ENCODE measurements around the gene FIBCD1. TPM values are rescaled to one million over a fixed set of nuclear protein-coding genes. Genes with fewer than 3 reads are reported as not detected.

FIBCD1 gene
- total and polyA plus RNA-seq, 9 of the 15 experiments (the other 6 are each of a cell fraction or from before 2014, with no cell fraction given): 0.53 to 1.2 (median 0.95) TPM; not detected in 4

DNA sequence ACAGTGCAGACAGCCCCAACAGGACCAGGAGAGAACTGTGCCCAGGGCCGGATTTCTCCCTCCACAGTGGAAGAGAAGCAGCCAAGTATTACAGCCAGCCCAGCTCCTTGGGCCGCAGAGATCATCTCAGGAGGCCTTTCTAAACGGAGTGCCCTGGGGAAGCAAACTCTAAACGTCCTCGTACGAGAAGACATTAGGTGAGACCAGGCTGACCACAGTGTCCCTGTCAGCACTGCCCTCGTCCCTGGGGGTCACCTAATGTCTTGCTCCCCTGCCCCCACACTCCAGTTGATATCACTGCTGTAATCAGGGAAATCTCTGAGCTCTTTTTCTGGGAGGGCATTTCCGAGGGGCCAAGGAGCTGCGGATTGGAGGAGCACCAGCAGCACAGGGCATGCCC lies 48.9 kb downstream of the FIBCD1 start:
- Histone ChIP-seq H3K27me3 (ENCODE audit: control insufficient read depth in 2 of 2, insufficient read depth in 2 of 2, low read length in 2 of 2) (no peaks in the 10 kb centered on the region; a peak in 1 of 5 replicates), H3K27ac (ENCODE audit: extremely low read depth, low read depth, low read length) (no peak overlapping the region), H3K79me2 (ENCODE audit: control insufficient read depth, insufficient read depth, low read length) (no peaks in the 10 kb centered on the region), H3K9me3 (replicated peaks; ENCODE audit: control insufficient read depth, insufficient read depth, low read depth, low read length) (no peaks in the 10 kb centered on the region), H3K4me3 (no peak overlapping the region), H2AFZ (ENCODE audit: low read depth, low read length) (no peak overlapping the region), H3K9ac (ENCODE audit: insufficient read depth in 1 of 2, low read depth in 2 of 2, low read length in 2 of 2) (peak overlapping the region in 1 of 2 experiments; percentile 5; a peak in 2 of 4 replicates), H3K36me3 (ENCODE audit: control insufficient read depth, insufficient read depth, low read length) (peaks cover 53% of the 10 kb centered on the region), H4K20me1 (replicated peaks; ENCODE audit: control insufficient read depth, insufficient read depth, low read length) (peaks cover 74% of the 10 kb centered on the region), H3K4me2 (ENCODE audit: insufficient read depth, low read length) (no peak overlapping the region), H3K4me1 (replicated peaks in 1 of 2; ENCODE audit: control insufficient read depth in 2 of 2, insufficient read depth in 2 of 2, low read length in 2 of 2) (peaks cover 6 to 50% of the 10 kb centered on the region in 2 experiments; a peak in 4 of 5 replicates), H3K9me1 (ENCODE audit: control insufficient read depth, insufficient read depth, low read length) (peaks cover 3% of the 10 kb centered on the region)
- POLR2A ChIA-PET: interaction anchor here (0.6 to 14.2 kb wide), 15 partner anchors 8 to 543 kb away, joined by 3 to 334 read pairs (median 4); no protein-coding TSS in a partner anchor
- CTCF ChIA-PET (ENCODE audit: low intra/inter-chr PET ratio): interaction anchor here (0.5 to 0.7 kb wide), 2 partner anchors 19 to 366 kb away, joined by 3 read pairs; no protein-coding TSS in a partner anchor
- intact Hi-C loops (cut with micrococcal nuclease): no loop called here
- DNase-seq (ENCODE audit: extremely low read depth in 1 of 4, low spot score in 3 of 4) (peak in 1 of 4 experiments; percentile 49), FAIRE-seq (no peak), ATAC-seq (no peak)
- 69% methylated on average over 9 of the region's 9 CpGs for WGBS (ENCODE audit: insufficient coverage, low coverage, missing lambda C conversion rate)
- no TSS peak for BruUV-seq (replicated peaks)
- in situ Hi-C loops (cut with MboI): no loop called here
- peak; percentile 90; the same call in 1 of the 2 replicates for TF ChIP-seq STAT6 (CRISPR knock-in tag; IDR thresholded peaks at IDR 0.05)
- TF ChIP-seq, protein P1, sequence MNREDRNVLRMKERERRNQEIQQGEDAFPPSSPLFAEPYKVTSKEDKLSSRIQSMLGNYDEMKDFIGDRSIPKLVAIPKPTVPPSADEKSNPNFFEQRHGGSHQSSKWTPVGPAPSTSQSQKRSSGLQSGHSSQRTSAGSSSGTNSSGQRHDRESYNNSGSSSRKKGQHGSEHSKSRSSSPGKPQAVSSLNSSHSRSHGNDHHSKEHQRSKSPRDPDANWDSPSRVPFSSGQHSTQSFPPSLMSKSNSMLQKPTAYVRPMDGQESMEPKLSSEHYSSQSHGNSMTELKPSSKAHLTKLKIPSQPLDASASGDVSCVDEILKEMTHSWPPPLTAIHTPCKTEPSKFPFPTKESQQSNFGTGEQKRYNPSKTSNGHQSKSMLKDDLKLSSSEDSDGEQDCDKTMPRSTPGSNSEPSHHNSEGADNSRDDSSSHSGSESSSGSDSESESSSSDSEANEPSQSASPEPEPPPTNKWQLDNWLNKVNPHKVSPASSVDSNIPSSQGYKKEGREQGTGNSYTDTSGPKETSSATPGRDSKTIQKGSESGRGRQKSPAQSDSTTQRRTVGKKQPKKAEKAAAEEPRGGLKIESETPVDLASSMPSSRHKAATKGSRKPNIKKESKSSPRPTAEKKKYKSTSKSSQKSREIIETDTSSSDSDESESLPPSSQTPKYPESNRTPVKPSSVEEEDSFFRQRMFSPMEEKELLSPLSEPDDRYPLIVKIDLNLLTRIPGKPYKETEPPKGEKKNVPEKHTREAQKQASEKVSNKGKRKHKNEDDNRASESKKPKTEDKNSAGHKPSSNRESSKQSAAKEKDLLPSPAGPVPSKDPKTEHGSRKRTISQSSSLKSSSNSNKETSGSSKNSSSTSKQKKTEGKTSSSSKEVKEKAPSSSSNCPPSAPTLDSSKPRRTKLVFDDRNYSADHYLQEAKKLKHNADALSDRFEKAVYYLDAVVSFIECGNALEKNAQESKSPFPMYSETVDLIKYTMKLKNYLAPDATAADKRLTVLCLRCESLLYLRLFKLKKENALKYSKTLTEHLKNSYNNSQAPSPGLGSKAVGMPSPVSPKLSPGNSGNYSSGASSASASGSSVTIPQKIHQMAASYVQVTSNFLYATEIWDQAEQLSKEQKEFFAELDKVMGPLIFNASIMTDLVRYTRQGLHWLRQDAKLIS (CRISPR knock-in tag; IDR thresholded peaks at IDR 0.05): no peak
- TF ChIP-seq, protein P2, sequence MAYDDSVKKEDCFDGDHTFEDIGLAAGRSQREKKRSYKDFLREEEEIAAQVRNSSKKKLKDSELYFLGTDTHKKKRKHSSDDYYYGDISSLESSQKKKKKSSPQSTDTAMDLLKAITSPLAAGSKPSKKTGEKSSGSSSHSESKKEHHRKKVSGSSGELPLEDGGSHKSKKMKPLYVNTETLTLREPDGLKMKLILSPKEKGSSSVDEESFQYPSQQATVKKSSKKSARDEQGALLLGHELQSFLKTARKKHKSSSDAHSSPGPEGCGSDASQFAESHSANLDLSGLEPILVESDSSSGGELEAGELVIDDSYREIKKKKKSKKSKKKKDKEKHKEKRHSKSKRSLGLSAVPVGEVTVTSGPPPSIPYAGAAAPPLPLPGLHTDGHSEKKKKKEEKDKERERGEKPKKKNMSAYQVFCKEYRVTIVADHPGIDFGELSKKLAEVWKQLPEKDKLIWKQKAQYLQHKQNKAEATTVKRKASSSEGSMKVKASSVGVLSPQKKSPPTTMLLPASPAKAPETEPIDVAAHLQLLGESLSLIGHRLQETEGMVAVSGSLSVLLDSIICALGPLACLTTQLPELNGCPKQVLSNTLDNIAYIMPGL (CRISPR knock-in tag; IDR thresholded peaks at IDR 0.05): peak; percentile 64; the same call in 1 of the 2 replicates
- no peak for TF ChIP-seq THAP7 (CRISPR knock-in tag; IDR thresholded peaks at IDR 0.05)
- TF ChIP-seq BACH1 (tag; IDR thresholded peaks at IDR 0.05): no peak
- TF ChIP-seq, protein P3, sequence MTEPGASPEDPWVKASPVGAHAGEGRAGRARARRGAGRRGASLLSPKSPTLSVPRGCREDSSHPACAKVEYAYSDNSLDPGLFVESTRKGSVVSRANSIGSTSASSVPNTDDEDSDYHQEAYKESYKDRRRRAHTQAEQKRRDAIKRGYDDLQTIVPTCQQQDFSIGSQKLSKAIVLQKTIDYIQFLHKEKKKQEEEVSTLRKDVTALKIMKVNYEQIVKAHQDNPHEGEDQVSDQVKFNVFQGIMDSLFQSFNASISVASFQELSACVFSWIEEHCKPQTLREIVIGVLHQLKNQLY (CRISPR knock-in tag; conservative IDR thresholded peaks at IDR 0.05): peak in 1 of 2 experiments; percentile 75; a peak in 1 of 4 replicates
- no peak for TF ChIP-seq BRCA1 (IDR thresholded peaks at IDR 0.05)
- TF ChIP-seq BRCA1 (CRISPR knock-in tag; IDR thresholded peaks at IDR 0.05): no peak
- TF ChIP-seq E2F1 (CRISPR knock-in tag; IDR thresholded peaks at IDR 0.05): peak; percentile 31; the same call in 1 of the 2 replicates

Data from K562 (cell line).